Left lobe of liver (tissue), 1 donor: Measurements from ENCODE around the gene COL3A1. TPM values are rescaled to one million over a fixed set of nuclear protein-coding genes. Genes with fewer than 3 reads are reported as not detected.

Experiments
- total RNA-seq: library from RNA; stranded (reverse); gene quantifications from one replicate; pipeline ENCODE4 v1.2.1, GENCODE V29; 2021
- donor health status: DM: no; HTN: yes; CAD: no.

The COL3A1 gene
- total RNA-seq, 1 donor from 2014 or later: 21.6 TPM

Other genes with a start within 250 kb of the COL3A1 start
- 6.1 TPM for gene COL5A2, start 205.4 kb downstream of the COL3A1 start, total RNA-seq